ENCODE data around the gene ZC3H4.

DNA sequence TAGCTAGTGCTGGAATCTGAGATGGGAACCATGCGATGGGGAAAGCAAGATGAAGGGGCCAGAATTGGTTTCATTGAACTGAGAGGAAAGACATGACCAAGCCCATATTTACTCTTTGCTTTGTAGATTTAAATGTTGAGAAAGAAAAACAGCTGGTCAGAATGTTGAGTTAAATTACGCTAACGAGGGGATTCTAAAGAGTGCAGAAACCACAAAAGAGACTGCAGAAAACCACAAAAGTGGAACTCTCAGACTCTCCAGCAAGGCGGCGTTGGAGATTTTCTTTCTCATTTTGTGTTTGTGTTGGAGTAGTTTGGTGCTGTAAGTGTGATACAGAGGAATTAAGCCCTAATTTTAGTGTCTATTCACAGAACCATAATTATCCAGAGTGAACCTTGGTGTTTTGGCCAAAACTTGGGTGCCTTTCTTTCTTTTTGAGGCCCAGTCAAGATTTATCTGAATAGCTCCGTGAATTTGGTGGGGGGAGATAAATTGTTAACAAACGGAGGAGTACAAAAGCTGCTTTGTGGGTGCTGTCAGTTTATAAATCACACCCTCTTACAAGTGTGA, 43.4 kb upstream of the ZC3H4 start:
- TF ChIP-seq, protein P1, sequence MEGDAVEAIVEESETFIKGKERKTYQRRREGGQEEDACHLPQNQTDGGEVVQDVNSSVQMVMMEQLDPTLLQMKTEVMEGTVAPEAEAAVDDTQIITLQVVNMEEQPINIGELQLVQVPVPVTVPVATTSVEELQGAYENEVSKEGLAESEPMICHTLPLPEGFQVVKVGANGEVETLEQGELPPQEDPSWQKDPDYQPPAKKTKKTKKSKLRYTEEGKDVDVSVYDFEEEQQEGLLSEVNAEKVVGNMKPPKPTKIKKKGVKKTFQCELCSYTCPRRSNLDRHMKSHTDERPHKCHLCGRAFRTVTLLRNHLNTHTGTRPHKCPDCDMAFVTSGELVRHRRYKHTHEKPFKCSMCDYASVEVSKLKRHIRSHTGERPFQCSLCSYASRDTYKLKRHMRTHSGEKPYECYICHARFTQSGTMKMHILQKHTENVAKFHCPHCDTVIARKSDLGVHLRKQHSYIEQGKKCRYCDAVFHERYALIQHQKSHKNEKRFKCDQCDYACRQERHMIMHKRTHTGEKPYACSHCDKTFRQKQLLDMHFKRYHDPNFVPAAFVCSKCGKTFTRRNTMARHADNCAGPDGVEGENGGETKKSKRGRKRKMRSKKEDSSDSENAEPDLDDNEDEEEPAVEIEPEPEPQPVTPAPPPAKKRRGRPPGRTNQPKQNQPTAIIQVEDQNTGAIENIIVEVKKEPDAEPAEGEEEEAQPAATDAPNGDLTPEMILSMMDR (IDR thresholded peaks at IDR 0.05; ENCODE audit: low read depth, low read length) = no peak
- TF ChIP-seq, protein P2, sequence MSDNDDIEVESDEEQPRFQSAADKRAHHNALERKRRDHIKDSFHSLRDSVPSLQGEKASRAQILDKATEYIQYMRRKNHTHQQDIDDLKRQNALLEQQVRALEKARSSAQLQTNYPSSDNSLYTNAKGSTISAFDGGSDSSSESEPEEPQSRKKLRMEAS (IDR thresholded peaks at IDR 0.05; ENCODE audit: low read depth, low read length) = peak; percentile 79
- no peak for TF ChIP-seq POLR2A (IDR thresholded peaks at IDR 0.05; ENCODE audit: extremely low read depth, insufficient read length)

Measured in NB4 (cell line).